ENCODE results near the gene CHN1.

Gene CHN1

DNA sequence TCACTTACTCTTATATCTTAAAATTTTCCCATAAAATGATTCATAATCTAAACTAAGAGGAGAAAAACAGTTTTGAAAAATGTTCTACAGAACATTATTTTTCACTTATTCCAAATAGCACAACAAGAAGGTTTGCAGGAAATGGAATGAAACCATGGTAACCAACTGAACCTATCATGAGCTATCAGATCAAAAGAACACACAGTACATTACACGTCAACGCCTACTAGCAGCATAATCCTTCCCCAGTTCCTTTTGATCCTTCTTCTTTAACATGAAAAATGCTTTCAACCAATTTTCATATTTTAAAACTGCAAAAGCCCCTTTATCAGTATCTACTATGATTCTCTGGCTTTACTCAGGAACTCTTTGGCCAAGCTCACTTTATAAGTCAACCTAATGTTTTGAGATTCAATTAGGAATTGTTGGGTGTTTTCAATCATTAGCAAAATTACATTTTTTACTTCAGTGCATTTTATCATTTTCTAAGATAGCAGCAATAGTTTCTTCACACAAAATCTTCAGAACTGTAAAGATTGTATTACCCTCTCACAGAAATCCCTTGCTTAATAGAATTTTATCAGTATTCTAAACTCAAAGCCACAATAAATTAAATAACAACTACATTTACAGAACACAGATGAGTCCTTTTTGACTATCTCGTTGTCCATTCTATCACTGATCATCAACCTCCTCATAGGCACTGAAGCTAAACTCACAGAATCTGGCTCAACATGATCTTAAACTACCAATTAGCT is 102.5 kb downstream of the CHN1 start:
- no peak overlapping the region for H2AFZ ChIP-seq (ENCODE audit: low read depth)
- no peaks in the 10 kb centered on the region for H3K4me1 ChIP-seq (ENCODE audit: low read depth, poor library complexity, severe bottlenecking)
- no peak overlapping the region for H3K4me2 ChIP-seq

DNA sequence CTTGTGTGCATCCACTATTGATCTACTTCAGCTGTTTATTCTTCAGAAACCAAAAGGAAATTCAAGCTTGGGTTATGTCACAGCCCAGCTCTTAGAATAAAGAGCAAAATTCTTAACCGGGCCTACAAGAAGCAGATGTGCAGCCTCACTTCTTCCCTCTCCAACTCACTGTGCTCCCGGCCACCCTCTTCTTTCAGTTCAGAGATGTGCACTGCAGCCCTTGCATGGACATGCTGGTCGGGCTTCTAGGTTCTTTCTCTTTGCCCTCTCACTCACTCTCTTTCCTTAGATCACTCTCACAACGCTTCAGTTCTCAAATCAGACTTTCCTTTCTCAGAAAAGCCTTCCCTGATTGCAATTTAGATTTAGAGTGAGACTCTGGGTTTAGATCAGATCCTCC is 104.1 kb downstream of the CHN1 start:
- no peak overlapping the region for H3K9ac ChIP-seq
- H3K4me1 ChIP-seq (ENCODE audit: low read depth, poor library complexity, severe bottlenecking): no peaks in the 10 kb centered on the region
- no peaks in the 10 kb centered on the region for H3K79me2 ChIP-seq (ENCODE audit: insufficient read depth, low read depth)
- H2AFZ ChIP-seq (ENCODE audit: low read depth): no peak overlapping the region
- H3K4me2 ChIP-seq: no peak overlapping the region
- no peaks in the 10 kb centered on the region for H3K27me3 ChIP-seq (ENCODE audit: insufficient read depth, low read depth)
- no peak for TF ChIP-seq CTCF (conservative IDR thresholded peaks at IDR 0.05; ENCODE audit: low read depth, low read length)
- H3K27ac ChIP-seq: no peak overlapping the region
- H4K20me1 ChIP-seq (ENCODE audit: insufficient read depth): no peaks in the 10 kb centered on the region
- no peak overlapping the region for H3K4me3 ChIP-seq (IDR thresholded peaks at IDR 0.05; ENCODE audit: insufficient read depth, low read depth, low read length)
- no peaks in the 10 kb centered on the region for H3K36me3 ChIP-seq (ENCODE audit: insufficient read depth)

More for the DNA sequence above, 102.5 kb downstream of the CHN1 start:
- TF ChIP-seq CTCF (conservative IDR thresholded peaks at IDR 0.05; ENCODE audit: low read depth, low read length): no peak
- no peak overlapping the region for H3K4me3 ChIP-seq (IDR thresholded peaks at IDR 0.05; ENCODE audit: insufficient read depth, low read depth, low read length)
- no peaks in the 10 kb centered on the region for H3K79me2 ChIP-seq (ENCODE audit: insufficient read depth, low read depth)
- no peaks in the 10 kb centered on the region for H3K36me3 ChIP-seq (ENCODE audit: insufficient read depth)
- H4K20me1 ChIP-seq (ENCODE audit: insufficient read depth): no peaks in the 10 kb centered on the region
- no peak overlapping the region for H3K9ac ChIP-seq
- H3K27me3 ChIP-seq (ENCODE audit: insufficient read depth, low read depth): no peaks in the 10 kb centered on the region
- H3K27ac ChIP-seq: no peak overlapping the region

GRCh38 chr2:174897286-174897685 is 107.9 kb downstream of the CHN1 start:
- Histone ChIP-seq H3K4me1 (ENCODE audit: low read depth, poor library complexity, severe bottlenecking) (no peaks in the 10 kb centered on the region), H3K9ac (no peak overlapping the region), H3K27ac (no peak overlapping the region), H3K4me3 (IDR thresholded peaks at IDR 0.05; ENCODE audit: insufficient read depth, low read depth, low read length) (no peak overlapping the region), H2AFZ (ENCODE audit: low read depth) (no peak overlapping the region), H3K79me2 (ENCODE audit: insufficient read depth, low read depth) (no peaks in the 10 kb centered on the region), H3K36me3 (ENCODE audit: insufficient read depth) (no peaks in the 10 kb centered on the region), H4K20me1 (ENCODE audit: insufficient read depth) (no peaks in the 10 kb centered on the region), H3K4me2 (no peak overlapping the region), H3K27me3 (ENCODE audit: insufficient read depth, low read depth) (no peaks in the 10 kb centered on the region)
- TF ChIP-seq CTCF (conservative IDR thresholded peaks at IDR 0.05; ENCODE audit: low read depth, low read length): no peak

- H3K4me1 ChIP-seq (ENCODE audit: low read depth, poor library complexity, severe bottlenecking): no peaks in the 10 kb centered on the region
Observed at GRCh38 chr2:174893018-174893417, 112.2 kb downstream of the CHN1 start.

More at GRCh38 chr2:174893018-174893417, 112.2 kb downstream of the CHN1 start:
- no peaks in the 10 kb centered on the region for H3K27me3 ChIP-seq (ENCODE audit: insufficient read depth, low read depth)
- H3K9ac ChIP-seq: no peak overlapping the region
- no peak for TF ChIP-seq CTCF (conservative IDR thresholded peaks at IDR 0.05; ENCODE audit: low read depth, low read length)
- H3K36me3 ChIP-seq (ENCODE audit: insufficient read depth): no peaks in the 10 kb centered on the region
- no peak overlapping the region for H3K4me3 ChIP-seq (IDR thresholded peaks at IDR 0.05; ENCODE audit: insufficient read depth, low read depth, low read length)
- H3K27ac ChIP-seq: no peak overlapping the region
- H3K79me2 ChIP-seq (ENCODE audit: insufficient read depth, low read depth): no peaks in the 10 kb centered on the region
- H4K20me1 ChIP-seq (ENCODE audit: insufficient read depth): no peaks in the 10 kb centered on the region
- no peak overlapping the region for H2AFZ ChIP-seq (ENCODE audit: low read depth)
- H3K4me2 ChIP-seq: no peak overlapping the region

Measured in KMS-11 (cell line).